ENCODE data around the gene ANKRD44.

The ANKRD44 gene

GRCh38 chr2:196983934-196984333 is 326.6 kb downstream of the ANKRD44 start:
- peak; percentile 18 for DNase-seq (ENCODE audit: low spot score)

GRCh38 chr2:196980473-196980872 is 330.1 kb downstream of the ANKRD44 start:
- no peak for DNase-seq (ENCODE audit: low spot score)

- no peak for DNase-seq (ENCODE audit: low spot score)
Measured at GRCh38 chr2:196980001-196980400, 330.6 kb downstream of the ANKRD44 start.

GRCh38 chr2:196977507-196977906 is 333.1 kb downstream of the ANKRD44 start:
- DNase-seq (ENCODE audit: low spot score): no peak

- no peak for DNase-seq (ENCODE audit: low spot score)
Measured at GRCh38 chr2:196974970-196975369, 335.6 kb downstream of the ANKRD44 start.

GRCh38 chr2:196971574-196972279 is 338.9 kb downstream of the ANKRD44 start:
- no peak for DNase-seq (ENCODE audit: low spot score)

GRCh38 chr2:196970099-196970498 is 340.5 kb downstream of the ANKRD44 start:
- peak; percentile 9 for DNase-seq (ENCODE audit: low spot score)

GRCh38 chr2:196968516-196968915 is 342.1 kb downstream of the ANKRD44 start:
- DNase-seq (ENCODE audit: low spot score): no peak

GRCh38 chr2:196967775-196968174 is 342.8 kb downstream of the ANKRD44 start:
- DNase-seq (ENCODE audit: low spot score): no peak

- DNase-seq (ENCODE audit: low spot score): peak; percentile 39
Measured at GRCh38 chr2:196967116-196967515, 343.5 kb downstream of the ANKRD44 start.

- DNase-seq (ENCODE audit: low spot score): no peak
Measured at GRCh38 chr2:196966061-196966460, 344.5 kb downstream of the ANKRD44 start.

- no peak for DNase-seq (ENCODE audit: low spot score)
Measured at GRCh38 chr2:196965651-196966050, 344.9 kb downstream of the ANKRD44 start.

- DNase-seq (ENCODE audit: low spot score): no peak
Measured at GRCh38 chr2:196963961-196964360, 346.6 kb downstream of the ANKRD44 start.

GRCh38 chr2:196963043-196963442 is 347.5 kb downstream of the ANKRD44 start:
- no peak for DNase-seq (ENCODE audit: low spot score)

- DNase-seq (ENCODE audit: low spot score): no peak
Measured at GRCh38 chr2:196962325-196962724, 348.3 kb downstream of the ANKRD44 start.

GRCh38 chr2:196961889-196962288 is 348.7 kb downstream of the ANKRD44 start:
- DNase-seq (ENCODE audit: low spot score): no peak

- DNase-seq (ENCODE audit: low spot score): peak; percentile 18
Measured at GRCh38 chr2:196959734-196960338, 350.7 kb downstream of the ANKRD44 start.

GRCh38 chr2:196959281-196959680 is 351.3 kb downstream of the ANKRD44 start:
- DNase-seq (ENCODE audit: low spot score): no peak

- no peak for DNase-seq (ENCODE audit: low spot score)
Measured at GRCh38 chr2:196957881-196958525, 352.6 kb downstream of the ANKRD44 start.

GRCh38 chr2:196957442-196957841 is 353.1 kb downstream of the ANKRD44 start:
- no peak for DNase-seq (ENCODE audit: low spot score)

- no peak for DNase-seq (ENCODE audit: low spot score)
Measured at GRCh38 chr2:196956069-196956468, 354.5 kb downstream of the ANKRD44 start.

- DNase-seq (ENCODE audit: low spot score): no peak
Measured at GRCh38 chr2:196955036-196955435, 355.5 kb downstream of the ANKRD44 start.

- DNase-seq (ENCODE audit: low spot score): no peak
Measured at GRCh38 chr2:196954001-196954400, 356.6 kb downstream of the ANKRD44 start.
